Measurements from ENCODE around the gene OXTR. TPM values are rescaled to one million over a fixed set of nuclear protein-coding genes. Genes with fewer than 3 reads are reported as not detected.

The OXTR gene
- 1 to 10 TPM in 1 of 3 donors, under 1 TPM in 2; 0.25 to 1.2 (median 0.41) TPM for total RNA-seq

GRCh38 chr3:8769088-8769822 lies at the start of gene OXTR:
Gene OXTR, minus strand, starts transcription at chr3:8769613. Its CDS starts 1,426 bp downstream, at chr3:8768187.
- H3K4me3 Mint-ChIP-seq, result peak within 1 kb of the TSS; percentile 63
- ATAC-seq, result peak; percentile 86 to 88
- H3K9me3 Mint-ChIP-seq, result no peaks in the 10 kb centered on the region
- H3K27me3 Mint-ChIP-seq (ENCODE audit: low read depth), result peaks cover 34% of the 10 kb centered on the region
- peak; percentile 27 for DNase-seq
- H3K4me1 Mint-ChIP-seq (ENCODE audit: low read depth), result peaks cover 16% of the 10 kb centered on the region
- H3K36me3 Mint-ChIP-seq (ENCODE audit: insufficient read depth), result no peaks in the 10 kb centered on the region

GRCh38 chr3:8817486-8817885 lies 48.1 kb upstream of the OXTR start:
- DNase-seq, result no peak
- ATAC-seq, result no peak
- no peaks in the 10 kb centered on the region for H3K27me3 Mint-ChIP-seq (ENCODE audit: low read depth)
- H3K9me3 Mint-ChIP-seq, result peaks cover 34% of the 10 kb centered on the region
- H3K4me1 Mint-ChIP-seq (ENCODE audit: low read depth), result no peaks in the 10 kb centered on the region
- peaks cover 8% of the 10 kb centered on the region for H3K36me3 Mint-ChIP-seq (ENCODE audit: insufficient read depth)
- no peak overlapping the region for H3K4me3 Mint-ChIP-seq

- Mint-ChIP-seq H3K4me1 (ENCODE audit: low read depth) (no peaks in the 10 kb centered on the region), H3K27me3 (ENCODE audit: low read depth) (no peaks in the 10 kb centered on the region), H3K9me3 (peaks cover 26% of the 10 kb centered on the region), H3K4me3 (no peak overlapping the region), H3K36me3 (ENCODE audit: insufficient read depth) (peaks cover 3% of the 10 kb centered on the region)
- no peak for ATAC-seq
- DNase-seq, result no peak
These were observed 46.7 kb upstream of the OXTR start for GRCh38 chr3:8816106-8816505.

- Mint-ChIP-seq H3K4me3 (no peak overlapping the region), H3K9me3 (peaks cover 5% of the 10 kb centered on the region), H3K36me3 (ENCODE audit: insufficient read depth) (no peaks in the 10 kb centered on the region), H3K4me1 (ENCODE audit: low read depth) (no peaks in the 10 kb centered on the region), H3K27me3 (ENCODE audit: low read depth) (no peaks in the 10 kb centered on the region)
- ATAC-seq, result no peak
- DNase-seq, result no peak
These were observed 44.0 kb upstream of the OXTR start for GRCh38 chr3:8813411-8813810.

GRCh38 chr3:8810561-8810960 lies 41.1 kb upstream of the OXTR start:
- Mint-ChIP-seq H3K4me3 (no peak overlapping the region), H3K36me3 (ENCODE audit: insufficient read depth) (no peaks in the 10 kb centered on the region), H3K9me3 (no peaks in the 10 kb centered on the region), H3K4me1 (ENCODE audit: low read depth) (no peaks in the 10 kb centered on the region), H3K27me3 (ENCODE audit: low read depth) (no peaks in the 10 kb centered on the region)
- DNase-seq, result no peak
- ATAC-seq, result no peak

GRCh38 chr3:8805774-8806173 lies 36.4 kb upstream of the OXTR start:
- ATAC-seq (no peak), DNase-seq (no peak)
- no peak overlapping the region for H3K4me3 Mint-ChIP-seq
- peaks cover 6% of the 10 kb centered on the region for H3K9me3 Mint-ChIP-seq
- no peaks in the 10 kb centered on the region for H3K4me1 Mint-ChIP-seq (ENCODE audit: low read depth)
- no peaks in the 10 kb centered on the region for H3K36me3 Mint-ChIP-seq (ENCODE audit: insufficient read depth)
- H3K27me3 Mint-ChIP-seq (ENCODE audit: low read depth), result no peaks in the 10 kb centered on the region

DNA sequence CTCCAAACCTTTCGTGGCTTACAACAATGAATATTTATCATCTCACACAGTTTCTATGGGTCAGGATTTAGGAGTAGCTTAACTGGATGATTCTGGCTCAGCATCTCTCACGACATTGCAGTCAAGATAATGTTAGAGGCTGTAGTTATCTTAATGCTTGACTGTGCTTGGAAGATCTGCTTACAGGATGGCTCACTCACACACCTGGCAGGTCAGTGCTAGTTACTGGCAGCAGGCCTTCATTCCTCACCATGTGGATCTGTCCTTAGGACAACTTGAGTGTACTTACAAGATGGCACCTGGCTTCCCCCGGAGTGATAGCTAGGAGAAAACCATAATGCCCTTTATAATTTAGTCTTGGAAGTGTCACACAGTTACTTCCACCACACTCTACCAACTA lies 32.8 kb upstream of the OXTR start:
- Mint-ChIP-seq H3K4me3 (no peak overlapping the region), H3K27me3 (ENCODE audit: low read depth) (no peaks in the 10 kb centered on the region), H3K36me3 (ENCODE audit: insufficient read depth) (no peaks in the 10 kb centered on the region), H3K9me3 (peaks cover 16% of the 10 kb centered on the region), H3K4me1 (ENCODE audit: low read depth) (no peaks in the 10 kb centered on the region)
- DNase-seq (no peak), ATAC-seq (no peak)

- DNase-seq (no peak), ATAC-seq (no peak)
- Mint-ChIP-seq H3K4me3 (no peak overlapping the region), H3K27me3 (ENCODE audit: low read depth) (no peaks in the 10 kb centered on the region), H3K4me1 (ENCODE audit: low read depth) (no peaks in the 10 kb centered on the region), H3K9me3 (peaks cover 16% of the 10 kb centered on the region), H3K36me3 (ENCODE audit: insufficient read depth) (no peaks in the 10 kb centered on the region)
These were observed 30.6 kb upstream of the OXTR start for GRCh38 chr3:8800016-8800415.

GRCh38 chr3:8794247-8794646 lies 24.8 kb upstream of the OXTR start:
- peaks cover 9% of the 10 kb centered on the region for H3K9me3 Mint-ChIP-seq
- ATAC-seq (no peak), DNase-seq (no peak)
- peaks cover 1% of the 10 kb centered on the region for H3K27me3 Mint-ChIP-seq (ENCODE audit: low read depth)
- no peaks in the 10 kb centered on the region for H3K4me1 Mint-ChIP-seq (ENCODE audit: low read depth)
- H3K36me3 Mint-ChIP-seq (ENCODE audit: insufficient read depth), result peaks cover 2% of the 10 kb centered on the region
- H3K4me3 Mint-ChIP-seq, result no peak overlapping the region

DNA sequence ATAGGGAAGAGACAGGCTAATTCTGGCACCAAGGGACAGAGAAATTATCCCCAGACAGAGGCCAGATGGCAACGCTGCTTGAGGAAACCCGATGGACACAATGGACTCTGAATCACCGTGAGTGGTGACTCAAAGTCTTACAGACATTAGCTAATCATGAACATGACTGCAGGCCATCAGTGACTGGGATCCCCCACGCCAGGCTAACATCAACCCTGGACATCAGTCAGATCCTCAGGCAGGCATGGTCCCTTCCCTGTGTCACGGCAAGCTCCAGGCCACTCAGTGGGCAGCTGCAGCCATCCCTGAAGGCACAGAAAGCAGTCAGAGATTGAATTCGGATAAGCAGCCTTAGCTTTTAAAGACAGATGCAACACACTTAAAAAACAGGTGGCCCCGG lies 23.8 kb upstream of the OXTR start:
- H3K9me3 Mint-ChIP-seq, result peaks cover 11% of the 10 kb centered on the region
- DNase-seq (no peak), ATAC-seq (no peak)
- H3K4me3 Mint-ChIP-seq, result no peak overlapping the region
- H3K36me3 Mint-ChIP-seq (ENCODE audit: insufficient read depth), result peaks cover 2% of the 10 kb centered on the region
- H3K4me1 Mint-ChIP-seq (ENCODE audit: low read depth), result no peaks in the 10 kb centered on the region
- peaks cover 1% of the 10 kb centered on the region for H3K27me3 Mint-ChIP-seq (ENCODE audit: low read depth)

DNA sequence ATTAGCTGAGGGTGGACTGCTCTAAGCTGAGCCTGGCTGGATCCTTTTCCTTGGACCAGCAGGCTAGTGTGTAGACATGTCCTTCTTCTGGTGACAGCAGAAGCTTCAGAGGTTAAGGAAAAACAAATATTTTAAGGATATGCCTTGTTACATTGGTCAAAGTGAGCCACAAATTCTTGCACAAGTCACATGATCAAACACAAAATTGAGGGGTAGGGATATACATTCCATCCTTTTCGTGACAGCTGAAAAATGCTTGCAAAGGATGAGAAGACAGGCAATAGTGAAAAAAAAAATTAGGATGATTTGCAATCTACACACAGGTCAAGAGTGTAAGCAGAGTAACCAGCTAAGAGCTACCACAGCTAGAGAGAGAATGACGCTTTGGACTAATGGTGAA lies 21.1 kb upstream of the OXTR start:
- Mint-ChIP-seq H3K27me3 (ENCODE audit: low read depth) (peaks cover 1% of the 10 kb centered on the region), H3K4me1 (ENCODE audit: low read depth) (no peaks in the 10 kb centered on the region), H3K36me3 (ENCODE audit: insufficient read depth) (peaks cover 2% of the 10 kb centered on the region)

DNA sequence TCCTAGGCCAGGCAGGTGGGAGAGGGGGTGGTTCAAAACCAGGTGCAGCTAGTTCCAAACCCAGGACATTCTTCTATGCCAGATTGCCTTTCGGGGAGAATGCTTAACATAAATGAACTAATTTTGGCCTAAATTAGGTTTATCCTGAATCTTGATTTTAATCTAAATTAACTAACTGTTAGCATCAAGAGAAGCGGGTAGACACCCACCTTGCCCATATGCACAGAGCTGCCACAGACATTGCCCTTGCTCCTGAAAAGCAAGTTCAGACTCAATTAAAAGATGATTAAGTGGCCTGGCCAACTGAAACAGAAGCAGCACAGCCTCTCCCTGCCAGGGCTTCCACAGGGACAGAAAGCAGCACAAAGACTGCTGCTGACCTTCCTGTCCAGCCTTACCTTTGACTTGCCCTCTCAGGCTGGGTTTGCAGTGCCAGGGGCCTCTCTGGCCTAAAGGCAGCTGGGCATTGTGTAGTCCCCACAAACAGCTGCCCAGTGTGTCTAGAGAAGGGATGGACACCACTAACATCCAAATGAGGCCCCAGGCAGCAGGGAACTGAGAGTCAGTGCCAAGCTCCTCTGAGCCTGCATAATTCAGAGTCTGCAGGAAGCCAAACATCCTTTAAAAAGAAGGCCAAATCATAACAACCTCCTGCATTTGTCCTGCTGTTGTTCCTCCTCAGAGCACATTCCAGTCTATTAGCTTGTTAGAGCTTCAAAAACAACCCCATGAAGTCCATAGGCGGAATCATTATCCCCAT lies 15.4 kb upstream of the OXTR start:
- H3K36me3 Mint-ChIP-seq (ENCODE audit: insufficient read depth), result no peaks in the 10 kb centered on the region
- DNase-seq, result no peak

More for the DNA sequence above, 21.1 kb upstream of the OXTR start:
- DNase-seq (no peak), ATAC-seq (no peak)
- H3K9me3 Mint-ChIP-seq, result peaks cover 11% of the 10 kb centered on the region
- no peak overlapping the region for H3K4me3 Mint-ChIP-seq

GRCh38 chr3:8780279-8780678 lies 10.9 kb upstream of the OXTR start:
- ATAC-seq (no peak), DNase-seq (no peak)
- Mint-ChIP-seq H3K4me1 (ENCODE audit: low read depth) (no peaks in the 10 kb centered on the region), H3K27me3 (ENCODE audit: low read depth) (peaks cover 3% of the 10 kb centered on the region), H3K36me3 (ENCODE audit: insufficient read depth) (no peaks in the 10 kb centered on the region), H3K4me3 (no peak overlapping the region), H3K9me3 (no peaks in the 10 kb centered on the region)

More for the DNA sequence above, 15.4 kb upstream of the OXTR start:
- Mint-ChIP-seq H3K9me3 (peaks cover 8% of the 10 kb centered on the region), H3K4me3 (no peak overlapping the region), H3K27me3 (ENCODE audit: low read depth) (no peaks in the 10 kb centered on the region), H3K4me1 (ENCODE audit: low read depth) (no peaks in the 10 kb centered on the region)
- no peak for ATAC-seq

DNA sequence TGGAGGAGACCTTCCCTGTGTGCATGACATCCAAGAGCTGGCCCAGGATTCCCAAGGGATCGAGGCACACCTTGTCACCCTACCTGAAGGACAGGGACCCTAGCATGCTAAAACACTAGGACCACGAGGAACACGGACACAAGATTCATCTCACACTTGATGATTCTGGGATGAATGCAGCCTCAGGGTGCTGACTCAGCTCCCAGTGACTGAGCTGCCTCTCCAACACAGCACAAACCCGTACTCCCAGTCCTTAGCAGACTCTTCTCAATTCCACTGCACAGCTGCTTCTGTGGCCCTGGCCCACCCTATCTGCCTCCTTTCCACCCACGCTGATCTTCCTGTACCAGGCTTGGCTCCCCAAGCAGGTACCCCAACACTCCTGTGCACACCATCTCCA lies 9.1 kb upstream of the OXTR start:
- Mint-ChIP-seq H3K4me3 (no peak overlapping the region), H3K4me1 (ENCODE audit: low read depth) (no peaks in the 10 kb centered on the region), H3K9me3 (no peaks in the 10 kb centered on the region), H3K27me3 (ENCODE audit: low read depth) (peaks cover 3% of the 10 kb centered on the region), H3K36me3 (ENCODE audit: insufficient read depth) (no peaks in the 10 kb centered on the region)
- DNase-seq, result no peak
- no peak for ATAC-seq

DNA sequence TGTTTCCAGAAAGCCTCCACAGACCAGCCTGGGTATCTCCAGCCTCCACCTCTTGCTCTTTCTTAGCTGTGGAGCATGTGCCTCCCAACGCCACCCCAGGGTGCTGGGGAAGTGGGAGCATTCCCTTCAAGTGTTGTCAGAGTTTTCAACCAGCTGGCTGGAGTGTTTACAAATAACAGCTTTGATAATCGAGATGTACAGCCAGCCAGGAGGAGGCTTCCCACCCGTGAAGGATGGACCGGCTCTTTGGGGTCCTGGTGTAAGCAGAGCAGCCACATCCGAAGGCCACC lies 8.5 kb upstream of the OXTR start:
- ATAC-seq, result no peak
- Mint-ChIP-seq H3K9me3 (no peaks in the 10 kb centered on the region), H3K4me1 (ENCODE audit: low read depth) (no peaks in the 10 kb centered on the region), H3K4me3 (no peak overlapping the region), H3K27me3 (ENCODE audit: low read depth) (peaks cover 3% of the 10 kb centered on the region), H3K36me3 (ENCODE audit: insufficient read depth) (no peaks in the 10 kb centered on the region)
- no peak for DNase-seq

Measured in activated T-cell treated with anti-CD3 and anti-CD28 coated beads, Interleukin-2, amount 50 U/mL, for 4 hours (primary cell).